K562 (cell line): Measurements from ENCODE around the gene CCSAP. TPM values are rescaled to one million over a fixed set of nuclear protein-coding genes. Genes with fewer than 3 reads are reported as not detected.

ENCODE experiments used
- ATAC-seq: fragments of 200-7000 bp; cut with Tn5 transposase; 3 replicates; pipeline ENCODE4 v1.9.1; 2020; ENCODE audit warnings: moderate library complexity
- BruUV-seq: library from RNA; stranded (reverse); fragments of 400-500 nt; replicated peaks from 2 replicates; lab custom pipeline; 2021; lab: Mats Ljungman, UMichigan
- CTCF ChIA-PET: fragments of 300-600 bp; formaldehyde crosslinking; extraction: SDS; loops from one replicate; lab custom pipeline; 2021; ENCODE audit warnings: low intra/inter-chr PET ratio; lab: Yijun Ruan, JAX
- POLR2A ChIA-PET: fragments of 300-600, 350-650 bp; sonication (Branson Sonifier 250); formaldehyde crosslinking; extraction: SDS; loops from one replicate; lab custom pipeline; 2021; ENCODE audit warnings: antibody characterized with exemption, inconsistent platforms; lab: Yijun Ruan, JAX
- DNase-seq, 4 experiments: peaks; one replicate each; pipeline versions ENCODE4 v3.0.0 to v3.0.0-alpha.2; 2011 to 2018; ENCODE audit warnings: low spot score in 3 of 4, mixed read lengths in 3 of 4; ENCODE audit errors: extremely low read depth in 1 of 4
- FAIRE-seq: peaks from 2 replicates; lab custom pipeline; 2011; peaks lifted over from hg19 to GRCh38; lab: Jason Lieb, UNC
- H2AFZ ChIP-seq: 2 replicates; pipeline ENCODE4 v1.6.0; 2011; ENCODE audit warnings: low read depth, low read length, control low read depth, inconsistent platforms
- H3K27ac ChIP-seq: fragments of 200-600 bp; 3 replicates; pipeline ENCODE4 v1.8.0; 2011; ENCODE audit warnings: low read depth, mild to moderate bottlenecking, control low read depth, inconsistent platforms, low read length, moderate library complexity, mixed read lengths; ENCODE audit errors: extremely low read depth
- H3K27me3 ChIP-seq, 2 experiments: fragments of 300-600 bp in 1 of 2; 2 replicates in 1 of 2; 3 replicates in 1 of 2; pipeline versions ENCODE4 v1.6.0 to v1.8.0; 2011; ENCODE audit warnings: inconsistent platforms in 2 of 2, low read length in 2 of 2, mild to moderate bottlenecking in 1 of 2, mixed read lengths in 1 of 2, moderate library complexity in 1 of 2; ENCODE audit not compliant: control insufficient read depth in 2 of 2, insufficient read depth in 2 of 2
- H3K36me3 ChIP-seq: fragments of 300-600 bp; 3 replicates; pipeline ENCODE4 v1.8.0; 2011; ENCODE audit warnings: mild to moderate bottlenecking, low read length, inconsistent platforms; ENCODE audit not compliant: control insufficient read depth, insufficient read depth
- H3K4me1 ChIP-seq, 2 experiments: fragments of 200-600 bp in 1 of 2; replicated peaks in 1 of 2; 2 replicates in 1 of 2; 3 replicates in 1 of 2; pipeline versions ENCODE4 v1.5.1 to v1.8.0; 2011; ENCODE audit warnings: inconsistent platforms in 2 of 2, low read length in 2 of 2, mild to moderate bottlenecking in 1 of 2, mixed read lengths in 1 of 2, moderate library complexity in 1 of 2; ENCODE audit not compliant: control insufficient read depth in 2 of 2, insufficient read depth in 2 of 2
- H3K4me2 ChIP-seq: 2 replicates; pipeline ENCODE4 v1.6.1; 2011; ENCODE audit warnings: low read length, control low read depth, inconsistent platforms, mixed read lengths; ENCODE audit not compliant: insufficient read depth
- H3K4me3 ChIP-seq: fragments of 200-600 bp; sonication (generic), shearing (Covaris generic); 2 replicates; pipeline ENCODE4 v1.5.1; 2016; ENCODE audit warnings: control low read depth, inconsistent platforms
- H3K79me2 ChIP-seq: fragments of 200-600 bp; 3 replicates; pipeline ENCODE4 v1.8.0; 2011; ENCODE audit warnings: low read length, inconsistent platforms; ENCODE audit not compliant: control insufficient read depth, insufficient read depth
- H3K9ac ChIP-seq, 2 experiments: 2 replicates each; pipeline versions ENCODE4 v1.6.0 to v1.6.1; 2011; ENCODE audit warnings: low read depth in 2 of 2, low read length in 2 of 2, control low read depth in 1 of 2, inconsistent platforms in 1 of 2, mild to moderate bottlenecking in 1 of 2, mixed read lengths in 1 of 2; ENCODE audit not compliant: insufficient read depth in 1 of 2
- H3K9me1 ChIP-seq: one replicate; pipeline ENCODE4 v1.6.0; 2011; ENCODE audit warnings: inconsistent platforms, mild to moderate bottlenecking, low read length, moderate library complexity; ENCODE audit not compliant: control insufficient read depth, insufficient read depth
- H3K9me3 ChIP-seq: replicated peaks from 2 replicates; pipeline ENCODE4 v1.5.1; 2011; ENCODE audit warnings: low read depth, low read length, inconsistent platforms; ENCODE audit not compliant: control insufficient read depth, insufficient read depth
- H4K20me1 ChIP-seq: replicated peaks from 2 replicates; pipeline ENCODE4 v1.6.1; 2011; ENCODE audit warnings: low read length, inconsistent platforms, mixed read lengths; ENCODE audit not compliant: control insufficient read depth, insufficient read depth
- CBX8 ChIP-seq: fragments of 200-600 bp; sonication (generic); IDR thresholded peaks from 2 replicates; pipeline ENCODE4 v1.6.1; 2012; ENCODE audit warnings: borderline replicate concordance, mixed run types, low read depth, mild to moderate bottlenecking, moderate library complexity, mixed read lengths, low read length, control low read depth, inconsistent platforms; ENCODE audit not compliant: poor library complexity, severe bottlenecking; ENCODE audit errors: extremely low read depth
- PRDM10 ChIP-seq: fragments of 450-650 bp; IDR thresholded peaks from 2 replicates; pipeline ENCODE4 v1.6.1; 2018; ENCODE audit not compliant: partially characterized antibody
- RBFOX2 ChIP-seq: fragments of 200-400 bp; formaldehyde crosslinking; IDR thresholded peaks from 2 replicates; pipeline ENCODE4 v1.6.1; 2017; ENCODE audit warnings: low read depth, mild to moderate bottlenecking, low read length, moderate library complexity
- WGBS: fragments of 100-300 bp; shearing (Covaris generic); methylation state at CpG from one replicate; pipeline ENCODE4 v1.1.6; 2016; ENCODE audit warnings: low coverage, mixed read lengths; ENCODE audit not compliant: insufficient coverage; ENCODE audit errors: missing lambda C conversion rate; 5-methylcytosine and 5-hydroxymethylcytosine counted together
- in situ Hi-C: fragments of 300-500 bp; cut with MboI; formaldehyde crosslinking; loops from 4 replicates; pipeline ENCODE4 v1.15.0; 2018; ENCODE audit warnings: inconsistent platforms, mixed read lengths
- intact Hi-C: fragments of 100-400 bp; cut with micrococcal nuclease; formaldehyde crosslinking; loops from 2 replicates; pipeline ENCODE4 v1.14.2; 2022
- polyA plus RNA-seq, 8 experiments: library from polyadenylated mRNA; depleted of rRNA in 4 of 8; stranded (reverse) in 5 of 8; unstranded in 3 of 8; fragments of >200 nt; fragmentation: Nextera tagmentation in 2 of 8; fragmentation: Illumina TruSeq in 1 of 8; extraction: Ambion mirVana in 2 of 8; extraction: Trizol in 1 of 8; gene quantifications; 2 replicates each; pipeline versions ENCODE4 v1.2.1 to v1.2.3, GENCODE V29; 2011 to 2014; ENCODE audit warnings: inconsistent platforms in 1 of 8, missing spikeins in 1 of 8
- total RNA-seq, 7 experiments: library from RNA; depleted of rRNA in 6 of 7; stranded (reverse); fragments of >200 nt in 6 of 7; fragmentation: Illumina TruSeq in 2 of 7; extraction: Trizol in 2 of 7; gene quantifications; 2 replicates each; pipeline versions ENCODE4 v1.2.1 to v1.2.3, GENCODE V29; 2011 to 2021; ENCODE audit warnings: low replicate concordance in 1 of 7
- TF ChIP-seq, protein P1 (sequence below), 2 experiments: fragments of 450-650 bp in 1 of 2; sonication (generic) in 1 of 2; formaldehyde crosslinking in 1 of 2; IDR thresholded peaks; 2 replicates each; pipeline versions ENCODE4 v1.7.1 to v1.9.0; 2016 to 2022; ENCODE audit warnings: inconsistent platforms in 1 of 2, mild to moderate bottlenecking in 1 of 2, missing genetic modification reagents in 1 of 2

The CCSAP gene
- total and polyA plus RNA-seq, 9 of the 15 experiments (the other 6 are each of a cell fraction or from before 2014, with no cell fraction given) = 3.6 to 15.9 (median 9.5) TPM

DNA sequence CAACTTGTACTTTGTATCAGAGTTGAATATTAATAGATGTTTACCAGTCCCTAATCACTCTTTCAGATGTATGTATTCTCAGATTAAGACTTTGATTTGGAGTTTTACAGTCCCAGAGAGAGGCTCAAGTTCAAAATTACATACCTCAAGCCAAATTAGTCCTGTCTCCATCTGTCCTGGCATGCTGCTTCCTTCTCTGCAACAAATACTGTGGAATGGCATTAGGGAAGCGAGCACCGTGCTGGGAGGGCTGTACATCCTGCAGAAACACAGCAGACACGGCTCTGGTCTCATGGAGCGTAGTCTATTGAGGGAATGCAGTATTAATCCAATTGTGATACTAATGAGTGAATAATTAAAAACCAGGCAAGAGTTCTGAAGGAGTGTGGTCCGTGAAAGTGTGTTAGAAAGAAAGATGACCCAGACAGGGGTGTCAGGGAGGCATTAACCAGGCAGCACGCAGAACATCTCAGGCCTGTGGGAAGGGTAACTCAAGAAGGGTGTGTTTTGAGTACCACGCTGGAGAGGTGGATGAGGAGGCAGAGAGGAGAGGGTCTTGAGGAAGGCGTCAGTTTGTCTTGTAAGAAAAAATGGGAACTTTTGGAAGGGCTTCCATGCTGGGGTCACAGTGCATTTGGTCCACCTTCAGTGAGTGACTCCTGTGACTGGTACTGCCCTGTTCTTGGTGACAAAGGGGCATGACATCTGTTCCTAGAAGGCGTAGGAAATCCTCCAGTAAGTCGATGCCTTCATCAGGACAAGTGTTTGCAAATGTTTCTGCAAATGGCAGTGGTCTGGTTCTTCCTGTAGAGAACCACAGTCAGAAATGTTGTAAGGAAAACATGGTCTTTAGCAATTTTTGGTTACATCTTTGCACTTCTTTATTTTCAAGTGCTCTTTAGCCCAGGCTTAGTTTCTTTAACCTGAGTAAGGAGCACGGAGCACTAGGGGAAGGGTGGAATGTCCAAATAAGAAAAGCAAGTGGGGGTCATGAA, 70.4 kb downstream of the CCSAP start:
- Histone ChIP-seq H3K9ac (peak overlapping the region; percentile 68 to 81), H3K36me3 (peaks cover 27% of the 10 kb centered on the region), H3K4me1 (peaks cover 20 to 40% of the 10 kb centered on the region in 2 experiments), H3K4me3 (peak overlapping the region; percentile 78), H4K20me1 (no peaks in the 10 kb centered on the region; the same call in 1 of the 2 replicates), H3K4me2 (peak overlapping the region; percentile 78), H3K79me2 (peaks cover 76% of the 10 kb centered on the region), H3K9me1 (no peaks in the 10 kb centered on the region), H3K27me3 (no peaks in the 10 kb centered on the region; a peak in 1 of 5 replicates), H3K9me3 (peaks cover 7% of the 10 kb centered on the region; the same call in 1 of the 2 replicates), H3K27ac (no peak overlapping the region), H2AFZ (no peak overlapping the region)
- FAIRE-seq (no peak), ATAC-seq (no peak), DNase-seq (no peak)
- intact Hi-C loops = loop anchor here (5.0 to 10.0 kb wide), 3 partner anchors 235 to 792 kb away; partner anchors contain the start of genes ABCB10, GALNT2 and NUP133
- in situ Hi-C loops = no loop called here
- POLR2A ChIA-PET = no interaction called here
- WGBS = 30% methylated on average over 11 of the region's 11 CpGs
- CTCF ChIA-PET = interaction anchor here (0.6 kb wide), 2 partner anchors 53 to 720 kb away, joined by 3 to 4 read pairs; no protein-coding TSS in a partner anchor
- TSS peak; percentile 65 for BruUV-seq
- TF ChIP-seq, protein P1, sequence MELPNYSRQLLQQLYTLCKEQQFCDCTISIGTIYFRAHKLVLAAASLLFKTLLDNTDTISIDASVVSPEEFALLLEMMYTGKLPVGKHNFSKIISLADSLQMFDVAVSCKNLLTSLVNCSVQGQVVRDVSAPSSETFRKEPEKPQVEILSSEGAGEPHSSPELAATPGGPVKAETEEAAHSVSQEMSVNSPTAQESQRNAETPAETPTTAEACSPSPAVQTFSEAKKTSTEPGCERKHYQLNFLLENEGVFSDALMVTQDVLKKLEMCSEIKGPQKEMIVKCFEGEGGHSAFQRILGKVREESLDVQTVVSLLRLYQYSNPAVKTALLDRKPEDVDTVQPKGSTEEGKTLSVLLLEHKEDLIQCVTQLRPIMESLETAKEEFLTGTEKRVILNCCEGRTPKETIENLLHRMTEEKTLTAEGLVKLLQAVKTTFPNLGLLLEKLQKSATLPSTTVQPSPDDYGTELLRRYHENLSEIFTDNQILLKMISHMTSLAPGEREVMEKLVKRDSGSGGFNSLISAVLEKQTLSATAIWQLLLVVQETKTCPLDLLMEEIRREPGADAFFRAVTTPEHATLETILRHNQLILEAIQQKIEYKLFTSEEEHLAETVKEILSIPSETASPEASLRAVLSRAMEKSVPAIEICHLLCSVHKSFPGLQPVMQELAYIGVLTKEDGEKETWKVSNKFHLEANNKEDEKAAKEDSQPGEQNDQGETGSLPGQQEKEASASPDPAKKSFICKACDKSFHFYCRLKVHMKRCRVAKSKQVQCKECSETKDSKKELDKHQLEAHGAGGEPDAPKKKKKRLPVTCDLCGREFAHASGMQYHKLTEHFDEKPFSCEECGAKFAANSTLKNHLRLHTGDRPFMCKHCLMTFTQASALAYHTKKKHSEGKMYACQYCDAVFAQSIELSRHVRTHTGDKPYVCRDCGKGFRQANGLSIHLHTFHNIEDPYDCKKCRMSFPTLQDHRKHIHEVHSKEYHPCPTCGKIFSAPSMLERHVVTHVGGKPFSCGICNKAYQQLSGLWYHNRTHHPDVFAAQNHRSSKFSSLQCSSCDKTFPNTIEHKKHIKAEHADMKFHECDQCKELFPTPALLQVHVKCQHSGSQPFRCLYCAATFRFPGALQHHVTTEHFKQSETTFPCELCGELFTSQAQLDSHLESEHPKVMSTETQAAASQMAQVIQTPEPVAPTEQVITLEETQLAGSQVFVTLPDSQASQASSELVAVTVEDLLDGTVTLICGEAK (IDR thresholded peaks at IDR 0.05) = 0 out of 2 replicates have a peak, but pooled peaks have one; percentile 10
- TF ChIP-seq, protein P1 (CRISPR knock-in tag; IDR thresholded peaks at IDR 0.05) = no peak
- TF ChIP-seq CBX8 = no peak
- peak; percentile 18 for TF ChIP-seq PRDM10
- peak; percentile 25; the same call in 1 of the 2 replicates for TF ChIP-seq RBFOX2
